H9 (cell line): ENCODE measurements around the gene FAM89B. TPM values are rescaled to one million over a fixed set of nuclear protein-coding genes. Genes with fewer than 3 reads are reported as not detected.

Source experiments
- DNase-seq: peaks from one replicate; pipeline ENCODE4 v3.0.0-alpha.2; 2017
- H2AFZ ChIP-seq: one replicate; pipeline ENCODE4 v1.6.1; 2013; ENCODE audit warnings: mild to moderate bottlenecking, low read length, control low read depth, moderate library complexity
- H2AK5ac ChIP-seq: 2 replicates; pipeline ENCODE4 v1.6.1; 2013; ENCODE audit warnings: low read length, control low read depth, mixed read lengths; ENCODE audit not compliant: insufficient read length
- H2BK120ac ChIP-seq: one replicate; pipeline ENCODE4 v1.6.1; 2013; ENCODE audit warnings: low read depth, mild to moderate bottlenecking, low read length, control low read depth, inconsistent platforms; ENCODE audit not compliant: poor library complexity, severe bottlenecking
- H2BK12ac ChIP-seq: 2 replicates; pipeline ENCODE4 v1.6.1; 2013; ENCODE audit warnings: low read length, control low read depth, mixed read lengths, low read depth; ENCODE audit not compliant: insufficient read length
- H2BK15ac ChIP-seq: 2 replicates; pipeline ENCODE4 v1.6.1; 2013; ENCODE audit warnings: low read depth, low read length, control low read depth
- H2BK20ac ChIP-seq: one replicate; pipeline ENCODE4 v1.6.1; 2013; ENCODE audit warnings: low read depth, mild to moderate bottlenecking, low read length, control low read depth, inconsistent platforms; ENCODE audit not compliant: poor library complexity, severe bottlenecking
- H2BK5ac ChIP-seq: 2 replicates; pipeline ENCODE4 v1.6.1; 2013; ENCODE audit warnings: low read length, control low read depth, mixed read lengths; ENCODE audit not compliant: insufficient read length
- H3K14ac ChIP-seq: 2 replicates; pipeline ENCODE4 v1.6.1; 2013; ENCODE audit warnings: low read length, control low read depth; ENCODE audit not compliant: insufficient read depth
- H3K18ac ChIP-seq: 2 replicates; pipeline ENCODE4 v1.6.1; 2013; ENCODE audit warnings: low read depth, mild to moderate bottlenecking, mixed read lengths, low read length, control low read depth; ENCODE audit not compliant: insufficient read length
- H3K23ac ChIP-seq: 2 replicates; pipeline ENCODE4 v1.6.1; 2013; ENCODE audit warnings: low read length, control low read depth, mixed read lengths, low read depth; ENCODE audit not compliant: insufficient read length
- H3K23me2 ChIP-seq: 2 replicates; pipeline ENCODE4 v1.6.1; 2013; ENCODE audit warnings: low read depth, mild to moderate bottlenecking, mixed read lengths, low read length, control low read depth; ENCODE audit not compliant: insufficient read length, poor library complexity, severe bottlenecking
- H3K27ac ChIP-seq: 2 replicates; pipeline ENCODE4 v1.5.1; 2013; ENCODE audit warnings: low read length, control low read depth, mixed read lengths, low read depth; ENCODE audit not compliant: insufficient read length
- H3K27me3 ChIP-seq: 2 replicates; pipeline ENCODE4 v1.6.1; 2013; ENCODE audit warnings: low read length, control low read depth, inconsistent platforms; ENCODE audit not compliant: insufficient read depth
- H3K4ac ChIP-seq: 2 replicates; pipeline ENCODE4 v1.6.1; 2013; ENCODE audit warnings: low read depth, mild to moderate bottlenecking, control low read depth, inconsistent platforms, low read length, moderate library complexity
- H3K4me1 ChIP-seq: 2 replicates; pipeline ENCODE4 v1.6.1; 2013; ENCODE audit warnings: low read length, control low read depth, inconsistent platforms; ENCODE audit not compliant: insufficient read depth
- H3K4me2 ChIP-seq: 2 replicates; pipeline ENCODE4 v1.6.1; 2013; ENCODE audit warnings: low read length, control low read depth, mixed read lengths; ENCODE audit not compliant: insufficient read length, insufficient read depth
- H3K56ac ChIP-seq: 2 replicates; pipeline ENCODE4 v1.6.1; 2013; ENCODE audit warnings: low read depth, mild to moderate bottlenecking, mixed read lengths, low read length, control low read depth; ENCODE audit not compliant: insufficient read length
- H3K79me1 ChIP-seq: 2 replicates; pipeline ENCODE4 v1.6.1; 2013; ENCODE audit warnings: low read depth, mild to moderate bottlenecking, moderate library complexity, low read length, control low read depth, inconsistent platforms; ENCODE audit not compliant: insufficient read depth, poor library complexity, severe bottlenecking
- H3K79me2 ChIP-seq: 2 replicates; pipeline ENCODE4 v1.6.1; 2013; ENCODE audit warnings: low read length, control low read depth, inconsistent platforms; ENCODE audit not compliant: insufficient read depth
- H3K9ac ChIP-seq: 2 replicates; pipeline ENCODE4 v1.6.1; 2013; ENCODE audit warnings: low read length, control low read depth, mixed read lengths; ENCODE audit not compliant: insufficient read length; ENCODE audit errors: extremely low read depth
- H3K9me3 ChIP-seq: one replicate; pipeline ENCODE4 v1.6.1; 2013; ENCODE audit warnings: low read depth, low read length, inconsistent platforms; ENCODE audit not compliant: control insufficient read depth
- H3T11ph ChIP-seq: one replicate; pipeline ENCODE4 v1.6.1; 2013; ENCODE audit warnings: mild to moderate bottlenecking, low read length, control low read depth, inconsistent platforms
- H4K20me1 ChIP-seq: one replicate; pipeline ENCODE4 v1.6.1; 2013; ENCODE audit not compliant: control insufficient read depth, insufficient read length, insufficient read depth
- H4K5ac ChIP-seq: 2 replicates; pipeline ENCODE4 v1.6.1; 2013; ENCODE audit warnings: low read depth, mild to moderate bottlenecking, mixed read lengths, low read length, control low read depth; ENCODE audit not compliant: insufficient read length
- H4K8ac ChIP-seq: replicated peaks from 2 replicates; pipeline ENCODE4 v1.6.1; 2013; ENCODE audit warnings: low read length, control low read depth, mixed read lengths, low read depth; ENCODE audit not compliant: insufficient read length
- H4K91ac ChIP-seq: 2 replicates; pipeline ENCODE4 v1.6.1; 2013; ENCODE audit warnings: low read depth, mild to moderate bottlenecking, moderate library complexity, mixed read lengths, low read length, control low read depth; ENCODE audit not compliant: insufficient read length
- H3K27ac Mint-ChIP-seq, 3 experiments: 2 replicates in 2 of 3; 3 replicates in 1 of 3; pipeline ENCODE4 v1.8.0; 2020 to 2021; ENCODE audit warnings: mixed read lengths in 3 of 3, mild to moderate bottlenecking in 1 of 3, moderate library complexity in 1 of 3
- H3K27me3 Mint-ChIP-seq: 2 replicates; pipeline ENCODE4 v1.8.0; 2021; ENCODE audit warnings: low read depth, mild to moderate bottlenecking, moderate library complexity, mixed read lengths
- H3K36me3 Mint-ChIP-seq, 3 experiments: 2 replicates in 2 of 3; 3 replicates in 1 of 3; pipeline ENCODE4 v1.8.0; 2020 to 2021; ENCODE audit warnings: low read depth in 3 of 3, mixed read lengths in 3 of 3; ENCODE audit not compliant: insufficient read depth in 1 of 3
- H3K4me1 Mint-ChIP-seq, 2 experiments: 2 replicates each; pipeline ENCODE4 v1.8.0; 2020; ENCODE audit warnings: mixed read lengths in 2 of 2
- H3K4me3 Mint-ChIP-seq, 2 experiments: 2 replicates in 1 of 2; 3 replicates in 1 of 2; pipeline ENCODE4 v1.8.0; 2020 to 2021; ENCODE audit warnings: mild to moderate bottlenecking in 2 of 2, mixed read lengths in 2 of 2, moderate library complexity in 1 of 2
- H3K9me3 Mint-ChIP-seq, 2 experiments: 2 replicates in 1 of 2; 3 replicates in 1 of 2; pipeline ENCODE4 v1.8.0; 2020; ENCODE audit warnings: mild to moderate bottlenecking in 2 of 2, mixed read lengths in 2 of 2, moderate library complexity in 1 of 2
- CTCF ChIP-seq: fragments of 200-600 bp; sonication (generic); conservative IDR thresholded peaks from 3 replicates; pipeline ENCODE4 v1.8.0; 2021; ENCODE audit warnings: antibody characterized with exemption, mild to moderate bottlenecking
- WGBS: extraction: QIAGEN DNeasy Blood & Tissue Kit; methylation state at CpG from one replicate; pipeline ENCODE4 v1.1.7; 2013; ENCODE audit warnings: missing lambda C conversion rate, low lambda C conversion rate, mixed read lengths; ENCODE audit not compliant: insufficient read length; ENCODE audit errors: extremely low coverage; 5-methylcytosine and 5-hydroxymethylcytosine counted together
- total RNA-seq: library from RNA; stranded (reverse); gene quantifications from 2 replicates; pipeline ENCODE4 v1.2.1, GENCODE V29; 2021

The FAM89B gene
- total RNA-seq, 1 experiment from 2014 or later = 21.7 TPM

GRCh38 chr11:65547446-65548125, 24.8 kb upstream of the FAM89B start:
- Mint-ChIP-seq H3K27ac (peak overlapping the region in 1 of 3 experiments; percentile 22; a peak in 1 of 7 replicates), H3K4me3 (peak overlapping the region in 1 of 2 experiments; percentile 10; a peak in 1 of 5 replicates), H3K36me3 (no peaks in the 10 kb centered on the region), H3K4me1 (peaks cover 27 to 41% of the 10 kb centered on the region in 2 experiments), H3K9me3 (peaks cover 0 to 2% of the 10 kb centered on the region in 2 experiments; a peak in 2 of 5 replicates), H3K27me3 (peaks cover 86% of the 10 kb centered on the region)
- no CpG with 5 or more reads among the region's 52 CpGs for WGBS
- H4K91ac ChIP-seq = no peak overlapping the region
- H3K9ac ChIP-seq = no peak overlapping the region
- TF ChIP-seq CTCF = peak; percentile 53
- H3K79me2 ChIP-seq = no peaks in the 10 kb centered on the region
- H3K4me1 ChIP-seq = peaks cover under 1% of the 10 kb centered on the region; the same call in 1 of the 2 replicates
- H3K18ac ChIP-seq = no peak overlapping the region
- peaks cover 2% of the 10 kb centered on the region for H3K23me2 ChIP-seq
- no peak overlapping the region for H3K56ac ChIP-seq
- no peak overlapping the region for H3K23ac ChIP-seq
- no peak overlapping the region for H2BK12ac ChIP-seq
- H2BK120ac ChIP-seq = no peak overlapping the region
- H2BK20ac ChIP-seq = no peak overlapping the region
- no peaks in the 10 kb centered on the region for H3K79me1 ChIP-seq
- DNase-seq = no peak
- H3K14ac ChIP-seq = no peak overlapping the region
- no peak overlapping the region for H3K4me2 ChIP-seq
- H3K9me3 ChIP-seq = no peaks in the 10 kb centered on the region
- no peak overlapping the region for H3K4ac ChIP-seq
- H2BK15ac ChIP-seq = no peak overlapping the region
- no peak overlapping the region for H2AFZ ChIP-seq
- H2AK5ac ChIP-seq = no peak overlapping the region
- H4K20me1 ChIP-seq = no peaks in the 10 kb centered on the region
- H4K5ac ChIP-seq = no peak overlapping the region
- no peak overlapping the region for H3K27ac ChIP-seq
- H3T11ph ChIP-seq = no peak overlapping the region
- H2BK5ac ChIP-seq = no peak overlapping the region
- no peak overlapping the region for H4K8ac ChIP-seq
- peaks cover 4% of the 10 kb centered on the region; the same call in 1 of the 2 replicates for H3K27me3 ChIP-seq
